Endothelial cell of umbilical vein (primary cell): ENCODE measurements around the gene SAYSD1. TPM values are rescaled to one million over a fixed set of nuclear protein-coding genes. Genes with fewer than 3 reads are reported as not detected.

Source experiments
- BruUV-seq: library from RNA; stranded (reverse); fragments of 400-500 nt; replicated peaks from 2 replicates; lab custom pipeline; 2021; lab: Mats Ljungman, UMichigan
- CTCF ChIA-PET: fragments of 300-600, 350-600 bp; sonication (Branson Sonifier 250); formaldehyde crosslinking; loops from one replicate; lab custom pipeline; 2021; ENCODE audit warnings: antibody characterized with exemption, inconsistent platforms; lab: Charles Lee
- POLR2A ChIA-PET: fragments of 300-600, 350-600 bp; sonication (Branson Sonifier 250); formaldehyde crosslinking; loops from one replicate; lab custom pipeline; 2021; ENCODE audit warnings: antibody characterized with exemption, inconsistent platforms; lab: Charles Lee
- DNase-seq: peaks from one replicate; pipeline ENCODE4 v3.0.0-alpha.2; 2011; ENCODE audit warnings: low read depth, low spot score
- FAIRE-seq: peaks from 2 replicates; lab custom pipeline; 2011; peaks lifted over from hg19 to GRCh38; lab: Jason Lieb, UNC
- H2AFZ ChIP-seq: 2 replicates; pipeline ENCODE4 v1.6.0; 2012; ENCODE audit warnings: low read depth, low read length, control low read depth, inconsistent platforms
- H3K27ac ChIP-seq: 2 replicates; pipeline ENCODE4 v1.5.1; 2011; ENCODE audit warnings: low read depth, mild to moderate bottlenecking, control low read depth, low read length, moderate library complexity; ENCODE audit not compliant: insufficient read depth
- H3K27me3 ChIP-seq, 2 experiments: 2 replicates each; pipeline versions ENCODE4 v1.6.0 to v1.6.1; 2011; ENCODE audit warnings: low read length in 2 of 2, mixed read lengths in 1 of 2; ENCODE audit not compliant: control insufficient read depth in 2 of 2, insufficient read depth in 2 of 2
- H3K36me3 ChIP-seq, 2 experiments: 2 replicates in 1 of 2; 3 replicates in 1 of 2; pipeline ENCODE4 v1.5.1; 2011; ENCODE audit warnings: low read length in 2 of 2, mild to moderate bottlenecking in 1 of 2, moderate library complexity in 1 of 2; ENCODE audit not compliant: control insufficient read depth in 2 of 2, insufficient read depth in 2 of 2; ENCODE audit errors: extremely low read depth in 1 of 2
- H3K4me1 ChIP-seq: 3 replicates; pipeline ENCODE4 v1.5.1; 2011; ENCODE audit warnings: mild to moderate bottlenecking, low read length; ENCODE audit not compliant: control insufficient read depth, insufficient read depth; ENCODE audit errors: extremely low read depth
- H3K4me2 ChIP-seq: 2 replicates; pipeline ENCODE4 v1.6.1; 2011; ENCODE audit warnings: low read length, control low read depth, mixed read lengths; ENCODE audit not compliant: insufficient read depth
- H3K4me3 ChIP-seq, 3 experiments: fragments of 200-600 bp in 1 of 3; sonication (generic), shearing (Covaris generic) in 1 of 3; replicated peaks in 1 of 3; 2 replicates each; pipeline ENCODE4 v1.5.1; 2011 to 2016; ENCODE audit warnings: control low read depth in 3 of 3, low read length in 3 of 3, mild to moderate bottlenecking in 2 of 3, inconsistent platforms in 1 of 3, low read depth in 1 of 3, moderate library complexity in 1 of 3; ENCODE audit not compliant: insufficient read depth in 1 of 3
- H3K79me2 ChIP-seq: 2 replicates; pipeline ENCODE4 v1.6.0; 2012; ENCODE audit warnings: low read length, inconsistent platforms; ENCODE audit not compliant: control insufficient read depth, insufficient read depth
- H3K9ac ChIP-seq: replicated peaks from 2 replicates; pipeline ENCODE3; 2011; ENCODE audit warnings: low read length, control low read depth; ENCODE audit not compliant: insufficient read depth; ENCODE audit errors: extremely low read depth
- H3K9me1 ChIP-seq: replicated peaks from 3 replicates; pipeline ENCODE4 v1.6.0; 2011; ENCODE audit warnings: mild to moderate bottlenecking, low read length; ENCODE audit not compliant: control insufficient read depth, insufficient read depth; ENCODE audit errors: extremely low read depth
- H3K9me3 ChIP-seq: replicated peaks from 2 replicates; pipeline ENCODE4 v1.5.1; 2012; ENCODE audit warnings: low read length, inconsistent platforms; ENCODE audit not compliant: control insufficient read depth, insufficient read depth
- H4K20me1 ChIP-seq: replicated peaks from 2 replicates; pipeline ENCODE3; 2011; ENCODE audit warnings: mild to moderate bottlenecking, low read length; ENCODE audit not compliant: control insufficient read depth, insufficient read depth; ENCODE audit errors: extremely low read depth
- CTCF ChIP-seq, 2 donors: IDR thresholded peaks; 1 replicate in 1 of 2; 2 replicates in 1 of 2; pipeline ENCODE4 v1.5.1; 2011; ENCODE audit warnings: low read length in 2 of 2, mild to moderate bottlenecking in 2 of 2, moderate library complexity in 2 of 2, control low read depth in 1 of 2, inconsistent platforms in 1 of 2, low read depth in 1 of 2; ENCODE audit not compliant: insufficient read depth in 1 of 2; ENCODE audit errors: extremely low read depth in 1 of 2
- EZH2 ChIP-seq: IDR thresholded peaks from 2 replicates; pipeline ENCODE4 v1.6.1; 2012; ENCODE audit warnings: borderline replicate concordance, low read depth, mild to moderate bottlenecking, moderate library complexity, low read length, inconsistent platforms; ENCODE audit not compliant: severe bottlenecking
- FOS ChIP-seq: IDR thresholded peaks from 2 replicates; pipeline ENCODE4 v1.6.1; 2011; ENCODE audit warnings: mild to moderate bottlenecking, low read length, moderate library complexity, borderline replicate concordance; ENCODE audit not compliant: insufficient read depth
- GATA2 ChIP-seq: IDR thresholded peaks from 2 replicates; pipeline ENCODE4 v1.7.0; 2011; ENCODE audit warnings: low read depth, mild to moderate bottlenecking, moderate library complexity, mixed read lengths, low read length; ENCODE audit not compliant: insufficient read length, insufficient read depth
- JUN ChIP-seq: IDR thresholded peaks from 2 replicates; pipeline ENCODE4 v1.6.1; 2011; ENCODE audit warnings: borderline replicate concordance, low read depth; ENCODE audit not compliant: insufficient read length, insufficient read depth
- MAX ChIP-seq: IDR thresholded peaks from 2 replicates; pipeline ENCODE4 v1.6.1; 2011; ENCODE audit not compliant: insufficient read depth, insufficient read length
- MYC ChIP-seq: IDR thresholded peaks from one replicate; pipeline ENCODE4 v1.6.1; 2011; ENCODE audit warnings: mild to moderate bottlenecking, low read depth, low read length
- POLR2A ChIP-seq: IDR thresholded peaks from 2 replicates; pipeline ENCODE4 v1.6.1; 2012; ENCODE audit warnings: low read depth, mild to moderate bottlenecking, control low read depth, low read length
- POLR2AphosphoS5 ChIP-seq: IDR thresholded peaks from 2 replicates; pipeline ENCODE4 v1.6.1; 2012; ENCODE audit warnings: low read depth, mild to moderate bottlenecking, control low read depth, low read length, moderate library complexity; ENCODE audit not compliant: insufficient read depth
- dilution Hi-C: fragments of 300-500 bp; cut with MboI; formaldehyde crosslinking; loops from one replicate; pipeline ENCODE4 v1.15.0; 2019; ENCODE audit warnings: low sequenced_read_pairs; ENCODE audit not compliant: extremely low pct_ligation_motif_present
- intact Hi-C: fragments of 100-400 bp; cut with micrococcal nuclease; formaldehyde crosslinking; loops from one replicate; pipeline ENCODE4 v1.10.0; 2022
- polyA plus RNA-seq, 4 experiments: library from polyadenylated mRNA; depleted of rRNA in 3 of 4; stranded (reverse) in 3 of 4; unstranded in 1 of 4; fragments of >200 nt; gene quantifications; 2 replicates each; pipeline versions ENCODE4 v1.2.1 to v1.2.3, GENCODE V29; 2011 to 2012; ENCODE audit warnings: missing spikeins in 1 of 4
- total RNA-seq: library from RNA; stranded (reverse); gene quantifications from 2 replicates; pipeline ENCODE4 v1.2.3, GENCODE V29; 2021

SAYSD1 gene
- total and polyA plus RNA-seq, 2 donors (not counting 3 experiments of a cell fraction or from before 2014, with no cell fraction given): 9.0 to 9.7 TPM

GRCh38 chr6:39107641-39108040 is 7.3 kb downstream of the SAYSD1 start:
- no peaks in the 10 kb centered on the region for H3K4me1 ChIP-seq
- no peaks in the 10 kb centered on the region for H4K20me1 ChIP-seq
- H3K27me3 ChIP-seq: no peaks in the 10 kb centered on the region
- no peak for TF ChIP-seq MYC
- no peak for TF ChIP-seq JUN
- TF ChIP-seq MAX: no peak
- no peak for TF ChIP-seq POLR2AphosphoS5
- no peak for TF ChIP-seq CTCF (IDR thresholded peaks at IDR 0.05; ENCODE audit: extremely low read depth in 1 of 2, insufficient read depth in 1 of 2, low read depth in 1 of 2, low read length in 2 of 2)
- TF ChIP-seq EZH2: no peak
- TF ChIP-seq GATA2: no peak
- TF ChIP-seq POLR2A: no peak
- TF ChIP-seq FOS: no peak
- BruUV-seq: no TSS peak
- no peak overlapping the region for H3K4me3 ChIP-seq
- peaks cover 0 to 5% of the 10 kb centered on the region in 2 experiments for H3K36me3 ChIP-seq
- dilution Hi-C loops: no loop called here
- H3K9me3 ChIP-seq: no peaks in the 10 kb centered on the region
- H3K9ac ChIP-seq: no peak overlapping the region
- H3K27ac ChIP-seq: no peak overlapping the region
- no peak for FAIRE-seq
- H3K79me2 ChIP-seq: no peaks in the 10 kb centered on the region
- no peak for DNase-seq
- intact Hi-C loops: no loop called here
- POLR2A ChIA-PET: no interaction called here
- CTCF ChIA-PET: no interaction called here
- no peaks in the 10 kb centered on the region for H3K9me1 ChIP-seq
- H3K4me2 ChIP-seq: no peak overlapping the region
- H2AFZ ChIP-seq: no peak overlapping the region
